Natural killer cell (primary cell): ENCODE data around the gene WFIKKN2. TPM values are rescaled to one million over a fixed set of nuclear protein-coding genes. Genes with fewer than 3 reads are reported as not detected.
A peak's percentile ranks its signal among the peaks of the same experiment; 100 is the strongest.

Experiments used
- ATAC-seq, 3 donors: fragments of 150-1000 bp in 2 of 3; fragments of 200-7000 bp in 1 of 3; cut with Tn5 transposase; 1 replicate in 1 of 3; 2 replicates in 2 of 3; pipeline ENCODE4 v1.10.0; 2021; ENCODE audit warnings: mild to moderate bottlenecking in 2 of 3, moderate library complexity in 2 of 3
- DNase-seq, 2 donors: peaks; one replicate each; pipeline versions ENCODE4 v3.0.0 to v3.0.0-alpha.2; 2013 to 2021; ENCODE audit warnings: mixed read lengths in 1 of 2
- H3K27ac ChIP-seq: one replicate; pipeline ENCODE4 v1.5.1; 2013; ENCODE audit warnings: mild to moderate bottlenecking, low read length
- H3K27me3 ChIP-seq: one replicate; pipeline ENCODE4 v1.6.1; 2013; ENCODE audit warnings: low read length; ENCODE audit not compliant: control insufficient read depth, insufficient read depth
- H3K36me3 ChIP-seq: one replicate; pipeline ENCODE4 v1.6.1; 2013; ENCODE audit warnings: low read length; ENCODE audit not compliant: control insufficient read depth, insufficient read depth
- H3K4me1 ChIP-seq: one replicate; pipeline ENCODE4 v1.6.1; 2013; ENCODE audit warnings: low read length; ENCODE audit not compliant: control insufficient read depth, insufficient read depth
- H3K4me3 ChIP-seq: one replicate; pipeline ENCODE4 v1.5.1; 2013; ENCODE audit warnings: low read length
- H3K9me3 ChIP-seq: one replicate; pipeline ENCODE4 v1.6.1; 2013; ENCODE audit warnings: low read length; ENCODE audit not compliant: control insufficient read depth, insufficient read depth
- H3K27ac Mint-ChIP-seq, 2 donors: one replicate each; pipeline ENCODE4 v1.8.0; 2022; ENCODE audit warnings: mild to moderate bottlenecking in 2 of 2, mixed read lengths in 2 of 2, moderate library complexity in 1 of 2
- H3K27me3 Mint-ChIP-seq, 2 donors: one replicate each; pipeline ENCODE4 v1.8.0; 2022; ENCODE audit warnings: low read depth in 2 of 2, mixed read lengths in 2 of 2
- H3K36me3 Mint-ChIP-seq: one replicate; pipeline ENCODE4 v1.8.0; 2022; ENCODE audit warnings: mixed read lengths
- H3K4me1 Mint-ChIP-seq, 2 donors: one replicate each; pipeline ENCODE4 v1.8.0; 2022; ENCODE audit warnings: mixed read lengths in 2 of 2
- H3K4me3 Mint-ChIP-seq: one replicate; pipeline ENCODE4 v1.8.0; 2022; ENCODE audit warnings: mild to moderate bottlenecking, moderate library complexity, mixed read lengths
- H3K9me3 Mint-ChIP-seq, 2 donors: one replicate each; pipeline ENCODE4 v1.8.0; 2022; ENCODE audit warnings: mixed read lengths in 2 of 2
- WGBS: methylation state at CpG from one replicate; pipeline ENCODE4 v1.1.7; 2013; ENCODE audit warnings: missing lambda C conversion rate; ENCODE audit not compliant: insufficient coverage; 5-methylcytosine and 5-hydroxymethylcytosine counted together
- intact Hi-C: fragments of 100-400 bp; cut with micrococcal nuclease; formaldehyde crosslinking; loops from one replicate; pipeline ENCODE4 v1.14.2; 2022
- total RNA-seq, 4 donors: library from RNA; stranded (reverse); fragments of 120-200 nt in 1 of 4; gene quantifications; one replicate each; pipeline versions ENCODE4 v1.2.3 to v1.2.4, GENCODE V29; 2013 to 2022
- TF ChIP-seq, protein P1 (sequence below): fragments of 200-600 bp; IDR thresholded peaks from one replicate; pipeline ENCODE4 v1.8.0; 2022; ENCODE audit warnings: antibody characterized with exemption

Gene WFIKKN2
- total RNA-seq, 3 donors from 2014 or later (not counting 1 experiment from before 2014, with no cell fraction given) = not detected

DNA sequence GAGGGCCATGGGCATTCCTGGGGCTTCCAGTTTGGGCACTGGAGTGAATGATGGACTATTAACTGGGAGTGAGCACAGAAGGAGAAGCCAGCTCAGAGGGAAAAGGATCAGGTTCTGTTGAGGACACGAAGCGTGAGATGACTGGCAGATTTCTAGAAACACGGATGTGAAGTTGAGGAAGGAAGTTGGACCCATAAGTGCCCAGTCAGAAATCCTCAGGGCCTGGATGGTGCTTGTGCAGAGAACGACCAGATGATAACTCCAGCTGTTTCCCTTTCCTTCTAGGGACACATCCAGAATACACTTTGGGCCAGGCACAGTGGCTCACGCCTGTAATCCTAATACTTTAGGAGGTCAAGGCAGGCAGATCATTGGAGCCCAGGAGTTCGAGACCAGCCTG, 44.8 kb upstream of the WFIKKN2 start:
- Histone ChIP-seq H3K36me3 (no peaks in the 10 kb centered on the region), H3K27me3 (no peaks in the 10 kb centered on the region), H3K4me1 (no peaks in the 10 kb centered on the region), H3K9me3 (no peaks in the 10 kb centered on the region), H3K4me3 (no peak overlapping the region), H3K27ac (no peak overlapping the region)
- H3K27me3 Mint-ChIP-seq = peaks cover 7 to 12% of the 10 kb centered on the region in 2 donors
- no peak for DNase-seq
- TF ChIP-seq, protein P1, sequence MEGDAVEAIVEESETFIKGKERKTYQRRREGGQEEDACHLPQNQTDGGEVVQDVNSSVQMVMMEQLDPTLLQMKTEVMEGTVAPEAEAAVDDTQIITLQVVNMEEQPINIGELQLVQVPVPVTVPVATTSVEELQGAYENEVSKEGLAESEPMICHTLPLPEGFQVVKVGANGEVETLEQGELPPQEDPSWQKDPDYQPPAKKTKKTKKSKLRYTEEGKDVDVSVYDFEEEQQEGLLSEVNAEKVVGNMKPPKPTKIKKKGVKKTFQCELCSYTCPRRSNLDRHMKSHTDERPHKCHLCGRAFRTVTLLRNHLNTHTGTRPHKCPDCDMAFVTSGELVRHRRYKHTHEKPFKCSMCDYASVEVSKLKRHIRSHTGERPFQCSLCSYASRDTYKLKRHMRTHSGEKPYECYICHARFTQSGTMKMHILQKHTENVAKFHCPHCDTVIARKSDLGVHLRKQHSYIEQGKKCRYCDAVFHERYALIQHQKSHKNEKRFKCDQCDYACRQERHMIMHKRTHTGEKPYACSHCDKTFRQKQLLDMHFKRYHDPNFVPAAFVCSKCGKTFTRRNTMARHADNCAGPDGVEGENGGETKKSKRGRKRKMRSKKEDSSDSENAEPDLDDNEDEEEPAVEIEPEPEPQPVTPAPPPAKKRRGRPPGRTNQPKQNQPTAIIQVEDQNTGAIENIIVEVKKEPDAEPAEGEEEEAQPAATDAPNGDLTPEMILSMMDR = no peak
- H3K36me3 Mint-ChIP-seq = no peaks in the 10 kb centered on the region
- 51% methylated on average over 6 of the region's 6 CpGs for WGBS
- no peak overlapping the region for H3K4me3 Mint-ChIP-seq
- intact Hi-C loops = no loop called here
- H3K4me1 Mint-ChIP-seq = peaks cover 0 to 4% of the 10 kb centered on the region in 2 donors
- no peak for ATAC-seq
- H3K9me3 Mint-ChIP-seq = no peaks in the 10 kb centered on the region
- H3K27ac Mint-ChIP-seq = no peak overlapping the region

DNA sequence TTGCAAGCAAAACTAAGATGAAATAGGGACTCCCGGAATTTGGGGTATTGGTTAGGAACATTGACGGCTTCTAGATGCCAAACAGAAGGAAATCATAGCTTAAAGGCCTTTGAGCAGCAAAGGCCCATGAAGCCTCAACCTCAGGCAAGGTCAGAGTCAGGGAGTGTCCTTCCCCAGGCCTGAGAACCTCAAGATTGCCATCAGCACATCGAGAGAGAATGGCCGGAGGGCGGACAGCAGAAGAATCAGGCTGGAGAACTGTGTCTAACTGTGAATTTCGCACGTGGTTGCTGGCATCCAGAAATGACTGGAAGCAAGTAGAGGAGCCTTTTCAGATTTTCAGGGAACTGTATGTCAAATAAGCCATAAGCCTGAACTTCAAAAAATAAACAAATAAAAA, 43.3 kb upstream of the WFIKKN2 start:
- no peak overlapping the region for H3K27ac ChIP-seq
- WGBS = 93% methylated on average over 7 of the region's 7 CpGs
- H3K4me3 ChIP-seq = no peak overlapping the region
- no peaks in the 10 kb centered on the region for H3K27me3 ChIP-seq
- Mint-ChIP-seq H3K4me3 (no peak overlapping the region), H3K36me3 (no peaks in the 10 kb centered on the region), H3K27ac (no peak overlapping the region), H3K4me1 (peaks cover 0 to 4% of the 10 kb centered on the region in 2 donors), H3K9me3 (no peaks in the 10 kb centered on the region), H3K27me3 (peaks cover 7 to 12% of the 10 kb centered on the region in 2 donors)
- H3K4me1 ChIP-seq = no peaks in the 10 kb centered on the region
- TF ChIP-seq, protein P1 = no peak
- no peak for ATAC-seq
- intact Hi-C loops = no loop called here
- no peaks in the 10 kb centered on the region for H3K9me3 ChIP-seq
- no peak for DNase-seq
- H3K36me3 ChIP-seq = no peaks in the 10 kb centered on the region

DNA sequence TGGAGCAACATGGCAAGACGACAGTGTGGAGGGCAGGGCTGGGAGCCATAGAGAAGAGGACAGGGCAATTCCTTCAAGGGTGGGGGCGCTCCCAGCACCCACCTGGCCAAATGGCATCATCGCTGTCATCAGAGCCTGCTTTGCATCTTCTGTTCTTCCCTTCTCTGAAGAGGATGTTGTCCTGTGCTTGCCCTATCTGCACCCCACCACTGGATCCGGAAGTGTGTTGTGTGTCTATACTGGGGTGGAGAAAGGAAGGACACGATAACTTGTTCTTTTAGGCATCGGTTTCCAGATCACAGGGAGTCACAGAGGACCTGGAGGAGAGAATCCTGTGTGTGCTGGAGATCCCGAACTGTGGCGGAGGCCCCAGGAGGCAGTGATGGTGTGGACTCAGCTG, 42.4 kb upstream of the WFIKKN2 start:
- Mint-ChIP-seq H3K27ac (peak overlapping the region in 1 of 2 donors; percentile 60), H3K4me3 (no peak overlapping the region), H3K36me3 (no peaks in the 10 kb centered on the region), H3K27me3 (peaks cover 7 to 12% of the 10 kb centered on the region in 2 donors), H3K4me1 (peaks cover 0 to 4% of the 10 kb centered on the region in 2 donors), H3K9me3 (no peaks in the 10 kb centered on the region)
- DNase-seq (no peak), ATAC-seq (no peak)
- H3K27me3 ChIP-seq = no peaks in the 10 kb centered on the region
- H3K27ac ChIP-seq = no peak overlapping the region
- H3K4me1 ChIP-seq = no peaks in the 10 kb centered on the region
- WGBS = 91% methylated on average over 8 of the region's 8 CpGs
- H3K4me3 ChIP-seq = no peak overlapping the region
- no peaks in the 10 kb centered on the region for H3K9me3 ChIP-seq
- TF ChIP-seq, protein P1 = no peak
- H3K36me3 ChIP-seq = no peaks in the 10 kb centered on the region
- intact Hi-C loops = no loop called here

DNA sequence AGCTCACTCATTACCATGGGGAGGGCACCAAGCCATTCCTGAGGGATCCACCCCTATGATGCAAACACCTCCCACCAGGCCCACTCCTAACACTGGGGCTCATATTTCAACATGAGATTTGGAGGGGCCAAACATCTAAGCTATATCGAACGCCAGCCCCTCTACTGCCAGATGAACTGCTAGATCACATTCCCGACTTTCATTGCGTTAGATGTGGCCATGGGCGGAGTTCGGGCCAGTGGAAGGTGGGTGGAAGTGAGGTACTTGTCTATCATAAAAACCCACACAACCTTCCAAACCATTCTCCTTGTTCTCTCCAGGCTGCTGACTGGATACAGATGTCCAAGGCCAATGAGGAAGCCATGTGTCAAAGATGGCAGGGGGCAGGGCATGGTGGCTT, 41.0 kb upstream of the WFIKKN2 start:
- intact Hi-C loops = no loop called here
- Histone ChIP-seq H3K27ac (no peak overlapping the region), H3K27me3 (no peaks in the 10 kb centered on the region), H3K36me3 (no peaks in the 10 kb centered on the region), H3K4me3 (no peak overlapping the region), H3K9me3 (no peaks in the 10 kb centered on the region), H3K4me1 (no peaks in the 10 kb centered on the region)
- WGBS = 82% methylated on average over 2 of the region's 6 CpGs
- H3K4me3 Mint-ChIP-seq = no peak overlapping the region
- DNase-seq = no peak
- TF ChIP-seq, protein P1 = no peak
- no peak overlapping the region for H3K27ac Mint-ChIP-seq
- H3K27me3 Mint-ChIP-seq = peaks cover 7% of the 10 kb centered on the region in 2 donors
- peaks cover 0 to 4% of the 10 kb centered on the region in 2 donors for H3K4me1 Mint-ChIP-seq
- no peaks in the 10 kb centered on the region for H3K9me3 Mint-ChIP-seq
- ATAC-seq = no peak
- no peaks in the 10 kb centered on the region for H3K36me3 Mint-ChIP-seq
